Fibroblast of lung (primary cell): ENCODE results near the gene ARGLU1.

Experiments used
- CTCF ChIP-seq, 2 donors: IDR thresholded peaks in 1 of 2; conservative IDR thresholded peaks in 1 of 2; 1 replicate in 1 of 2; 2 replicates in 1 of 2; pipeline ENCODE4 v1.5.1; 2011 to 2012; ENCODE audit warnings: low read length in 2 of 2, control low read depth in 1 of 2, inconsistent platforms in 1 of 2, low read depth in 1 of 2, mild to moderate bottlenecking in 1 of 2
- EZH2 ChIP-seq: IDR thresholded peaks from 2 replicates; pipeline ENCODE4 v1.5.1; 2012; ENCODE audit warnings: low read length, control low read depth, mild to moderate bottlenecking; ENCODE audit errors: missing control alignments

DNA sequence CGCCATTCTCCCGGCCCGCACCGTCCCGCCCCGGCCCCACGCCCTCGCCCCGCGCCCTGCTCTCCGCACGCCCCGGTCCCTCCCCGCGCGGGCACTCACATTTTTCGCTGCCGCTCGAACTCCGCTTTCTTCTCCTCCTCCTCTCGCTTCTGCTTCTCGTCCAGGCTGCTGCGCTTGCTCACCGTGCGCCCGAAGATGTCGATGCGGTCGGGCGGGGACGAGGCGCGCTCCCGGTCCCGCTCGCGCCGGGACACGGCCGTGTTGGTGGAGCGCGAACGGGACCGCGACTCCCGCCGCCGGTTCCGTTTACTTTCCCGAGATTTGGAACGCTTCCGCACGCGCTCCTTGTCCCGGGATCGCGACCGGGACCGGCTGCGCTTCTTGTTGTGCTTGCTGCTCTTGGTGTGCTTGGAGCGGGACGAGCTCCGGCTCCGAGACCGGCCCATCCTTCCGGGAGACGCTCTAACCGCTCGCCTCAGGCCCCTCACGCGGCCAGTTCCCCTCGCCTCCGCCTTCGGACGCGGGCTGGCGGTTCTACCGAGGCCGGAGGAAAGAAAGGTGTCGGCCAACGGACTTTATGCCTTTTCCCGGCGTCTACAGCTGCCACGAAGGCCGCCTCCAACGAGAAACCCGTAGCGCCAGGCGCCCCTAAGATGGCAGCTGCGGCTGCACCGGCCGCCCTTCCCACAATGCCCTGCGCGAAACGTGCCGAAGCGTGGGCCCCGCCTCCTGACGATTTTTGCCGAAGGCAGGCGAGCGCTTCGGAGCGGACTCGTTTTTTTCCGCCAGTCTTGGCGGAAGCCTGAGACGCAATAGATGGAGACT lies at the start of gene ARGLU1:
- no peak for TF ChIP-seq CTCF (conservative IDR thresholded peaks at IDR 0.05 in 1 of 2, IDR thresholded peaks at IDR 0.05 in 1 of 2; ENCODE audit: low read depth in 1 of 2, low read length in 2 of 2)
- no peak for TF ChIP-seq EZH2
